NCI-H524 treated with DMSO at 0.1 percent for 48 hours (cell line): Measurements from ENCODE around the gene TNS3.

Source experiments
- DNase-seq: peaks from one replicate; lab custom pipeline; 2025; lab: John Stamatoyannopoulos, UW

Gene TNS3

GRCh38 chr7:47225387-47226131, 356.4 kb downstream of the TNS3 start:
- no peak for DNase-seq
